ENCODE data around the gene RET. TPM values are rescaled to one million over a fixed set of nuclear protein-coding genes. Genes with fewer than 3 reads are reported as not detected.

Gene RET
- total RNA-seq, 1 experiment from 2014 or later: 0.37 TPM

DNA sequence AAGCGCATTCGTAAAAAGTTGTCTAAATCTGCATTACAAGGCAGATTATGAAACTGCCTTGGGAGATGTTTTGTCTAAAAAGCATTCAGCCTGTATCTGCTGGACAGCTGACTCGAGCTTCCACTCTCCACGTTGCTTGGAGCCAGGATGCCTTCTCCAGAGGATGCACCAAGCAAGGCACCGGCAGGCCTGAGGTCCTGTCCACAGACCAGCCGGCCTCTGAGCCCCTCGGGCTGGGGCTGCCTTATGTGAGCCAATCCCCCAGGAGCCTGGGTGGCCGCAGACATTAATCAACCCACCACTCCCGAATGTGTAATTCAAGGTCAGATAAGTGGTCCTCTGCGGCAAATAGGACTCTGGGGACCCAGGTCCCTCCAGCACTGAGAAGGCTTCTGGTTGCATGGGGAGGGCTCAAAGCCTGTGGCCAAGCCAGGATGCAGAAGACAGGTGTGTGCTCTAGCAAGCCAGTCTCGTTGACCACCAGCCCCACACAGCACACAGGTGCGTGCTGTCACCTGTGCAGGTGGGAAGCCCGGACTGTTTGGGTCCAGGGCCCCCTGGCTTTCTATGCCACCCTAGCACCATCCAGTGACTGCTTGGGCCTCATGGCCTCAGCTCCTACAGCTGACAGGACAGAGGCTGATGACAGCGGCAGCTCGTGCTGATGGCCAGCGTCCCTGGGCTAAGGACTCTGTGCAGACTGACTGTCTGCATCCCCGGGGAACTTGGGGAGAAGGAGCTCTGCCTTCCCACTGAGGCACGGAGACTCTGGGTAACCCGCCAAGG lies 4.8 kb upstream of the RET start:
- in situ Hi-C loops (cut with HindIII; ENCODE audit: low pct_unique_long_range_greater_than_20kb, low sequenced_read_pairs): no loop called here
- no peak for DNase-seq (ENCODE audit: low read depth)

DNA sequence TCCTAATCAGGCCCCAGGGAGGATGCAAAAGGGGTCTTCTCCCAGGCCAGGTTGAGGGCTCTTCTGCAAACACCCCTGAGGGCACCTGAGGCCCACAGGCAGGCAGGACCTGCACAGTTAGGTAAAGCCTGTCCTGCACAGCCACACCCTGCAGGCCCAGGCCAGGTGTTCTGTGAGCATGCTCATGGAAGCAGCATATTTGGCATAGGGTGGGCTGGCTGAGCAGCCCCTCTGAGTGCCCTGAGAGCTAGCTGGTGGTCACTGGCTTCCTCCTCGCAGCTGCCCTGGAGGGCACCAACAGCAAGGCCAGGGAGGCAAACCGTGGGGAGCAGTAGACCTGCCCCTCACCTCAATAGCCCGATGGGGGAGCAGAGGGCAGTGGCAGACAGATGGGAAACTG lies 3.7 kb upstream of the RET start:
- in situ Hi-C loops (cut with HindIII; ENCODE audit: low pct_unique_long_range_greater_than_20kb, low sequenced_read_pairs): no loop called here

DNA sequence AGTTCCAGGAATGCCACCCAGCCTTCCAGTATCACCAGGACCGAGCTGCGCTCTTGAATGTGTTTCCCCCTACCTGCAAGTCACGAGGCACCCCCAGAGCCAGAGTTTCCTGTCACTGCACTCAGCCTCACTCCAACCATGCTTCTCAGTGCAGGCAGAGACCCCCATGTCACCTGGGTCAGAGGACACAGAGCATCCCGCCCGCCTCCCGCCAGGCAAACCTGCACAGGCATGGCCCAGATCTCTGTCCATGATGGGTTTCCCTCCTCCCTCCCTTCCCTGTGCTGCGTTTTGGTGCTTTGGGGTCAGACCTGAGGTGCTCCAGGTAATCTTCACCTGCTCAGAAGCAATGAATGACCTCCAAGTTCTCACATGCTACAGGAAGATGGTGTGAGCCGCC lies 3.1 kb upstream of the RET start:
- DNase-seq (ENCODE audit: low read depth): no peak
- in situ Hi-C loops (cut with HindIII; ENCODE audit: low pct_unique_long_range_greater_than_20kb, low sequenced_read_pairs): no loop called here

More for the DNA sequence above, 3.7 kb upstream of the RET start:
- no peak for DNase-seq (ENCODE audit: low read depth)

DNA sequence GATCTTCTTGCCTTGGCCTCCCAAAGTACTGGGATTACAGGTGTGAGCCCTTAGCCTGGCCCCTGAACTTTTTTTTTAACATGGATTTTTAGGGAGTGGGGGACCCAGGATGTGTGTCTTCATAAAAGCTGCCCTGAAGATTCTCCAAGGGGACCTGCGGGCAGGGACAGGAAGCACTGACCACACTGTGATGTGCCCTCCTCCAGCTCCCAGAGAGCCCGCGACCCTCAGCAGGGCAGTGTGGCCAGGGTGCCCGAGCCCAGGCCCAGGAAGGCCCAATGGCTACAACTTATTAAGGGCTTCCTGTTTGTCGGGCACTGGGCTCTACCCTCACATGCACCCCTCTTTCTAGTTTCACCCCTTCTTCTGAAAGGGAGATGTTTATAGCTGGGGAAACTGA lies 2.5 kb upstream of the RET start:
- in situ Hi-C loops (cut with HindIII; ENCODE audit: low pct_unique_long_range_greater_than_20kb, low sequenced_read_pairs): no loop called here
- DNase-seq (ENCODE audit: low read depth): no peak

DNA sequence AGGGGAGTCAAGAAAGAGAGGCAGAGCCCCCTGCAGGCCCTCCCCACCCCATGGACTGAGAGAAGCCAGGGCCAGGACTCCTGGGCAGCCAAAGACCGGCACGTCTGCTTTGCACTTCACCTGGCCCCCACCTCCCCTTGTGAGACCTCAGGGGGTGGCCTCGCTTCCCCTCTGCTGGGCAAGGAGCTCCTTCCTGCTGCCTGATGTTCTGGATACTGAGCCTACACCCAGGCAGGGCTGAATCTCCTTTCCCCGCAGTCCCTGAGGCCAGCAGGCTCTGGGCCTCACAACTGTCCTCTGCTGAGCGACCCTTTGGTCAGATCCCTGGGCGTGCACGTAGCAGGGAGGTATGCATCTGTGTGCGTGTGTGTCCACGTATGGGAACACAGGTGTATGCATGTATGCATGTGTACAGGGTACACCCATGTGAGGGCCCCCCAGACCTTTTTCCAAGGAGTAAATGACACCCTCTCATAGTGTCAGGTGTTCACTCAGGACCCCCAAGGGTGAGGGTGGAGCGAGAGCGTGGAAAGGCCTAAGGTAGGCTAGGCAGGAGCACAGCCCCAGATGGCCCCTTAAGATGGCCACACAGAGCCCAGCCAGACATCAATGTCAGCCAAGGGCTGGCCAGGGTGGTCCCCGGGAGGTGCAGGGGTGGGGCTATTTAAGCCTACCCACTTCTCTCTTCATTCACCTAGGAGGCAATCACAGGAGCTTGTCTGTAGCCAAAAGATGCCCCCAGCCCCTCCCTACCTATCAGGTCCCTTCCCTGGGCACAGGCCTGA lies 1.9 kb upstream of the RET start:
- DNase-seq (ENCODE audit: low read depth): no peak
- in situ Hi-C loops (cut with HindIII; ENCODE audit: low pct_unique_long_range_greater_than_20kb, low sequenced_read_pairs): no loop called here

DNA sequence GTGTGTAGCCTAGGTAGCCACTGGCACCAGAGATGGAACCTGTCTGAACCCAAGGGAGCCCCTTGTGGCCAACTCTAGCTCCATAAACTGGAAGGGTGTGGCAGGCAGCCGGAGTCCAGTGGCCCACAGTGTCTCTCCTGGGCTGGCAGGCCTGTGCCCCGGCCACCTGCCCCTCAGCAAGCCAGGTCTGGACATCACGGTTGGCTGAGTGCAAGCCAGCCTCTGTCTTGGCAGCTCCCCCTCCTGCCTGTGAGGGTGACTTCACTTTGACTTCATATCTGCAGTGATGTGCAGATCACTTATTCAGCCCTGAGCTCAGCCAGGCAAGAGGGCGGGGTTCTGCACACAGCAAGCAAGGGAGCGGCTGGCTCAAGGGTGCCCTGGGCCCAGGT lies 1.3 kb upstream of the RET start:
- in situ Hi-C loops (cut with HindIII; ENCODE audit: low pct_unique_long_range_greater_than_20kb, low sequenced_read_pairs): no loop called here
- peak; percentile 48 for DNase-seq (ENCODE audit: low read depth)

DNA sequence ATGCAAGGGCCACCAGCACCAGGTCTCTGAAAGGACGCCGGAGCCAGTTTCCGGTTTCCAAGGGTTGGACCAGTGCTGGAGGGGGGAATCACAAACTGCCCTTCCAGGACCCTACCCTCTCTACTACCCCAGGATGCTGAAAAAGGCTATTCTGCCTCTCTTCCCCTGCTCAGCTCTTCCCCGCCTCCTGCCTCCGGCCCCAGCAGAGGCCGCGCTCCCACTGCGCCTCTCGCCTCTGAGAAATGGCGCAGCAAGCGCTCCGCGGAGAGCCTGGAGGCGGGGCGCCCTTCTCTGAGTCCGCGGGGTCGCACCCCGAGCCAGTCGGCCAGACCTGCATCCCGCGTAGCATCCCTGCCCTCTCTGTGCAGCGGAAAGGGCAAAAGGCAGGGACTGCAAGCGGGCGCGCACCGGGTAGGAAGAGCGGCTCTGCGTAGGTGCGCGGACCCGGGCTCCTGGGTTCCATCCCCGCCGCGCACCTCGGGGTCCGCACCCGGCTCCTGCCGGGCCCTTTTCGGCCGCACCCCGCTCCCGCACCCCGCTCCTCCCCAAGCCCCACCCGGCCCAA lies 476 bp upstream of the RET start:
- in situ Hi-C loops (cut with HindIII; ENCODE audit: low pct_unique_long_range_greater_than_20kb, low sequenced_read_pairs): no loop called here
- DNase-seq (ENCODE audit: low read depth): no peak

DNA sequence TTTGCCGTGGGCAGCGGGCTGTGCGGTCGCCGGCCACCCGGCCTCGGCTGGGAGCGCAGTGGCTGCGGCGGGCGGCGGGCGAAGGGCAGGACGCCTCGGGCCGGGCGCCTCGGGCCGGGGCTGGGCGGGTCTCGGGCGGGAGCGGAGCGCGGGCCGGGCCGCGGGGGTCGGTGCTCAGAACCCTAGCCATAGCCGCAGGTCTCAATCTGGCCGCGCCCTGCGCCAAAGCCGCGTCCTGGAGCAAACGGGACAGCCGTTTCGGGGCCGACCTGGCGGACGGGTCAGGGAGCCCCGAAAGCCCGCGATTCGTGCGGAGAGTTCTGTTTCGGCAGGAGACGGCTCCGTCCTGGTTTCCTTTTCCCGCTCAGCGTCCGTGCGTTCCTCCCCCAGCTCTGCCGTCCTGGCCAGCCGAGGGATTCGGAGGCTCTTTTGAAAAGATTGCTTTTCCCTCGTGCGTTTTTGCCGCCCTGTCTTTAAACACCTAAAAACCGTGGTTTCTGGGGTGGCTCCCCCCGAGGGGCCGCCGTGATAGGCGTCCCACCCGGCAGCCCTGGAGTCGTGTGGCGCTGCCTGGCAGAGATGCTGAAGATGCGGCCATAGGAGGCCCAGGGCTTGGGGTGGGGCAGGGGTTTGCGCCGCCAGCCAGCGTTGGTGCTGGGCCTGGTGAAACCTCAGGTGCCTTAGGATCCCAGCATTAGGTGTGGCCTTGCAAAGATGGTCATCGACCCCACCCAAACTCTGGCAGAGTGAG lies 727 bp downstream of the RET start:
- in situ Hi-C loops (cut with HindIII; ENCODE audit: low pct_unique_long_range_greater_than_20kb, low sequenced_read_pairs): no loop called here
- DNase-seq (ENCODE audit: low read depth): no peak

DNA sequence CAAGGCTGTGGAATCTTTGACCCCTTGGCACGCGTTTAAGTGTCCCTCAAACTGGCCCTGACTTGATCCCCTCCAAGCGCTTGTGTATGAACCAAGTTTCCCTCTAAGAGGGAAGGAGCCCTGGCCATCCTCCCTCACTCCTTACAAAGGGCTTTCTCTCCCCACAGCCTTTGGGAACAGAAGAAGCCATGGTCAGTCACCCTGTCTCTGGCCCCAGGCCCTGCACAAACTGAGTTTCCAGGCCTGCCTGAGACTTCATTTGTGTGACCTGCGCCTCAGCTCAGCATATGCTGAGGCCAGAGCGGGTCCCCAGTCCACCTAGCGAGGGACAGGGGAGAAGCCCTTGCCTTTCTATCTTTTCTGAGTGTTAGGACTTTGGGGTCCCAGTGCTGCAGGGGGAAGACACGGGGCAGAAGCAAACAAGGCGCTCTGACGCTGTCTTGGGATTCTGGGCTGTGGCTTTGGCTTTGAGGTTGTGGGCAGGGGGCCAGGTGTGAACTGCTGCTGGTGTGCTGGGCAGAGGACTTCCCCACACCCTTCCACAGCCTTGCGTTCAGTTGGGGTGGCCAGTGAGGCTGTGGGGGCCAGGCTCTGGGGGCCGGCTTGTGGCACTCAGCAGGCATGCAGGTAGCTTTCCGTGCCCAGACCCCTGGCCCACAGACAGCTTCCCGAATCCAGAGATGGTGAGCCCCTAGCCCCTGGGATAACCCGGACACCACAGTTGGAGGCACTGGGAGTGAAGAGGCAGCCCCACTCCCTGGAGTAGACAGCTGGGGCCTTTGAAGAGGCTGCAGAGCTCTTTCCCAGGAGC lies 1.5 kb downstream of the RET start:
- in situ Hi-C loops (cut with HindIII; ENCODE audit: low pct_unique_long_range_greater_than_20kb, low sequenced_read_pairs): no loop called here
- no peak for DNase-seq (ENCODE audit: low read depth)

DNA sequence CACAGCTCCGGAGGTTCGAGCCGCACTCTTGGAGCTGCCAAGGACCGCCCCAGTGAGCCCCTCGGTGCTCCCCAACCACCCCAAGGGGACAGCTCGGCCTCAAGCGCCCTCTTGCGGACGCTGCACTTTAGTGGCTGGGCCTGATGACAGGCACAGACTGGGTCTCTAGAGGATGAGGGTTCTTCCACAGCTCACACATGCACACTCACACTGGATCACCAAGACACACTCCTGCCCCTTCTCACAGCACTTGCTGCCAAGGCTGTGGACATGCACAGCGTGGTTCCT lies 2.1 kb downstream of the RET start:
- in situ Hi-C loops (cut with HindIII; ENCODE audit: low pct_unique_long_range_greater_than_20kb, low sequenced_read_pairs): no loop called here
- no peak for DNase-seq (ENCODE audit: low read depth)

DNA sequence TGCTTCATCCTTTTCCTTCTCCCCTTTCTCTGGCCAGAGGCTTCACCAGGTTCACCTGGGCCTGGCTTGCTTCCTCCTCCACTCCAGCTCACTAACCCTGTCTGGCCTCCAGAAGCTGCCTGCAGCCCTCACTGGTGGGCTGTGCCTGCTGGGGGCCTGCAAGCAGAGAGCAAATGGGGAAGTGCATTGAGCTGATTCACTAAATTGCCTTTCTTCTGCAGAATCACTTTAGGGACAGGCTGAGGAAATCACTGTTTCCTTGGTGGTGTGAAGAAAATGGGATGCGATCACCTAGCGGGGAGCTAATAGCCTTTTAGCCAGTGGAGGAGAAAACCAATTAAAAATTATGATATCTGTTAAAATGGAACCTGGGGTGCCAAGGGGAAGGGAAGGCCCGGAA lies 3.0 kb downstream of the RET start:
- in situ Hi-C loops (cut with HindIII; ENCODE audit: low pct_unique_long_range_greater_than_20kb, low sequenced_read_pairs): no loop called here

DNA sequence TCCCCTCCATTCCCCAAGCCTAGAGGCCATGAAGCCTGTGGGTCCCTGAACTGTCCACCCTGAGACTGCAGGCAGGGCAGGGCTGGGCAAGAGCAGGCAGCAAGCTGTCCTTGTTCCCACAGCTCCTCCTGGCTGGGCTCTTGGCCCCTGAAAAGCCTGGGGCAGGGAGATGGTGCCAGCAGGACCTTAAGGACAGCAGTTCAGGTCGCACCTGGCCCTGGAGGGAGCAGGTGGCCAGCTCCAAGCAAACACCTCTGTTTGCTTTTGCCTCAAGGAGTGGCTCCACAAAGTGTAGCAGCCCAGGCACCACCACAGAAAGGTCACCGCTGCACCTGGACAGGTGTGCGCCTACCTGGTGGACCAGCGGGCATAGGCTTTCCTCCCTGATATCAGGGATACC lies 5.2 kb downstream of the RET start:
- no peak for DNase-seq (ENCODE audit: low read depth)
- in situ Hi-C loops (cut with HindIII; ENCODE audit: low pct_unique_long_range_greater_than_20kb, low sequenced_read_pairs): no loop called here

More for the DNA sequence above, 3.0 kb downstream of the RET start:
- no peak for DNase-seq (ENCODE audit: low read depth)

DNA sequence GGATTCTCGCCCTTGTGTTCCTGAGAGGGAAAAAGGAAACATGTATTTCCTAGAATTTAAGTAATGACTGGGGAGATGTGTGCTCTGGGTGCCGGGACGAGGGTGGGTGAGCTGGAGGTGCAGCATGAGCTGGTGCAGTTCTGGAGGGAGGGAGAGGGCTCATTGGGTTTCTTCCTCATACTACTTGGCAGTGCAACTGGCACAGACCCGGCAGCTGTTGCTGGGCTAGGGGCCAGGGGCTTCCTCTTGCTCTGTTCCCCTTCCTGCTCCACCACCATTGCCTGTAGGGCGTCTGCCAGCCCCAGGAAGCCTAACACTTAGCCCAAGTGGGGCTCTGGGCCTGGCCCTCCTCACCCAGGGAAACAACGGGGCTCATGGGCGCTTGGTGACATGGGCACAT lies 5.9 kb downstream of the RET start:
- in situ Hi-C loops (cut with HindIII; ENCODE audit: low pct_unique_long_range_greater_than_20kb, low sequenced_read_pairs): no loop called here
- no peak for DNase-seq (ENCODE audit: low read depth)

DNA sequence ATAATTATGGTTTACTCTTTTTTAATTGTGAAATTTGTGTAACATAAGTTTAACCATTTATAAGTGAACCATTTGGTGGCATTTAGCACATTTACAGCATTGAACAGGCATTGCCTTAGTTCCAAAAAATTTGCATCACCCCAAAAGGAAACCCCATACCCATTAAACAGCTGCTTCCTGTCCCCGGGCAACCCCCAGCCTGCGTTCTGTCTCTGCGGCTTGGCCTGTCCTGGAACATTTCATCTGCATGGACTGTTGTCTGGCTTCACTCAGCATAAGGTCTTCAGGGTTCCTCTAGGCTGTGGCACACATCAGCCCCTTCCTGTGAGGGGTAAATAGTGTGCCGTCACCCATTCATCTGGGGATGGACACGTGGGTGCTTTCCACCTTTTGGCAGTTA lies 6.9 kb downstream of the RET start:
- in situ Hi-C loops (cut with HindIII; ENCODE audit: low pct_unique_long_range_greater_than_20kb, low sequenced_read_pairs): no loop called here

DNA sequence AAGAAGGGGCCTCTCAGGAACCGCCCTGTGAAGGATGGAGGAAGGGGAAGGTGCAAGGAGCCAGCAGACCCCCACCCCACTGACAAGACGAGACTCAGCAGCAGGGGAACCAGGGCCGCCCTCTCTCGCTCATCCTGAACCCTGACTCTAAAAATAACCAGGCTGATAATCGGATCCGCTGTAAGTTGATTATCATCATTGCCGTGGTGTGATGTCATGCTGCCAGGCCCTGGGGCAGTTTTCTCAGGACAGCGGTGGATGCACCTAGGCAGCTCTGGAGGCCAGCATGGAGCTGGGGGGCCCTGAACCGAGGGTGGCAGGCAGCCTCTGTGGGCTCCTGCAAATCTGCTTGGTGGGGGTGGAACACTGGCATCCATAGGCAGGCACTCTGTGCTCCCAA lies 7.9 kb downstream of the RET start:
- no peak for DNase-seq (ENCODE audit: low read depth)
- in situ Hi-C loops (cut with HindIII; ENCODE audit: low pct_unique_long_range_greater_than_20kb, low sequenced_read_pairs): no loop called here

More for the DNA sequence above, 6.9 kb downstream of the RET start:
- DNase-seq (ENCODE audit: low read depth): no peak

DNA sequence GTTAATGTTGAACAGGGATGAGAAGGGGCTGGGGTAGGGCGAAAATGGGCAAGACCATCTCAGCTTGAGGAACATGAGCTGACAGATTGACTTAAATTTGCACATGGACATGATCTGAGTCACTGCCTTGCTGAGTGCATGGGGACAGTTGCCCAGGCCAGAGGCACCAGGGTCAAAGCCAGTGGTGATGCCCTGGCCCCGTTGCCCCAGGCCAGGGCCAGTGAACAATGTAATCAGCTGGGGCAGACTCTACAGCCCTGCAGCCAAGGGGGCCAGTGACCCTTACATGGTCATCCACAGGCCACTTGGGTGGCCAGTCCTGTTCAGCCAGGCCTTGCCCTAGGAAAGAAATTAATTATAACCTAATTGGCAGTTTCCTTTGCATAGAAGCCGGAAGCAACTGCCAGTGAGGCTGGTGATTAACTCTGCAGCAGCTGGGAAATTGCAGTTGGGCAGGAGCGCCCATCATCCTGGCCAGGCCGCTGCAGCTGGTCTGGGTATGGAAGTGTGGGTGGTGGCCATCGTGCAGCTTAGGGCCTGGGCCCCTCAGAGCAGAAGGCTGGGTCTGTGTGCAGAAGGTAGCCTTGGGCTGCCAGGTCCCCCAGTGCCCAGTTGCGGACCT lies 9.6 kb downstream of the RET start:
- DNase-seq (ENCODE audit: low read depth): no peak
- in situ Hi-C loops (cut with HindIII; ENCODE audit: low pct_unique_long_range_greater_than_20kb, low sequenced_read_pairs): no loop called here

DNA sequence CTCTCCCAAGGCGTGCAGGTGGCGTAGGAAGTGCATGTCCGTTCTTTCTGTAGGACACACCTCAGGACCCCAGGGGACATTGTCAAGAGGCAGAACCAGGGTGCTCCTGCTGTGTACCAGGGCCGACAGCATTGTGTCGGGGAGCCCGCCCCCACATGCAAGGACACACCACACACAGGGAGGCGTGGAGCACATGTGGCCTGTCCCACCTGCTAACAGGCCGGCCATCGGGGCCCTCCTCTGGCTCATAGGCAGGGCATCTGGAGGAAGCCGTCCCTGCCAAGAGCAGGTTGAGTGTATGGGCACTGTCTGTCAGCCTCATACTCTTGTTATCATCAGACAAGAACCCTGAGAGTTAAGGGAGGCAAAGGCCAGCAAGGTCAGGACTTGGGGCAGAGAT lies 12.7 kb downstream of the RET start:
- DNase-seq (ENCODE audit: low read depth): no peak
- in situ Hi-C loops (cut with HindIII; ENCODE audit: low pct_unique_long_range_greater_than_20kb, low sequenced_read_pairs): no loop called here

DNA sequence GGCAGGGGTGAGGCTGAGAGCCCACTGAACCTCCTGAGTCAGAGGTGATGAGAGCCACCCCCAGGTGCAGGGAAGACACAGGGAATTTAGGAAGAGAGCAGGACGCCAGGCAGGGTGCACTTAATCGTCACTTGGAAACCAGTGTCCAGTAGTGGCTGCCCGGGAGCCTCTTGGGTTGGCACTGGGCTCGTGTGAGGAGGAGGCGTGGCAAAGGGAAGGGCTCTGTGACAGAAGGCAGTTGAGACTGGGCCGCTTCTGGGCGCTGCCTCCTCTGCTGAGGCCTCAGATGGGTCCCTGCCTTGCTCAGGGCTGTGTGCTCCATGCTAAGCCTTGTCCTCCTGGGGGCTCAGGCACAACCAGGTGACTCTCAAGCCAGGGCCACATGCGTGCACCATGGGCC lies 13.3 kb downstream of the RET start:
- DNase-seq (ENCODE audit: low read depth): no peak
- in situ Hi-C loops (cut with HindIII; ENCODE audit: low pct_unique_long_range_greater_than_20kb, low sequenced_read_pairs): no loop called here

All from Caki2 (cell line).